CD4-positive, alpha-beta memory T cell (primary cell): ENCODE measurements around the gene RNF133. TPM values are rescaled to one million over a fixed set of nuclear protein-coding genes. Genes with fewer than 3 reads are reported as not detected.
"Not testable (repeated sequence)": the region's sequence is repeated elsewhere in the genome, so short reads cannot be mapped to it uniquely, and the experiment has no call there.

Source experiments
- CTCF ChIA-PET: fragments of 350-600 bp; sonication (Branson Sonifier 250); formaldehyde crosslinking; loops from one replicate; lab custom pipeline; 2021; ENCODE audit warnings: inconsistent platforms; ENCODE audit not compliant: partially characterized antibody; lab: Charles Lee
- POLR2A ChIA-PET: fragments of 350-600 bp; sonication (Branson Sonifier 250); formaldehyde crosslinking; loops from one replicate; lab custom pipeline; 2021; ENCODE audit not compliant: partially characterized antibody; lab: Charles Lee
- DNase-seq, 5 donors: peaks; one replicate each; pipeline versions ENCODE4 v3.0.0 to v3.0.0-alpha.2; 2020 to 2022; ENCODE audit warnings: mixed read lengths in 1 of 5
- H3K27ac ChIP-seq: one replicate; pipeline ENCODE4 v1.7.0; 2013; ENCODE audit warnings: low read depth, low read length
- H3K27me3 ChIP-seq: 2 replicates; pipeline ENCODE4 v1.7.0; 2013; ENCODE audit warnings: mild to moderate bottlenecking, low read length, moderate library complexity; ENCODE audit not compliant: insufficient read depth
- H3K36me3 ChIP-seq: 2 replicates; pipeline ENCODE4 v1.7.0; 2013; ENCODE audit warnings: mild to moderate bottlenecking, low read length, moderate library complexity; ENCODE audit not compliant: insufficient read depth
- H3K4me1 ChIP-seq: 2 replicates; pipeline ENCODE4 v1.7.0; 2013; ENCODE audit warnings: mild to moderate bottlenecking, low read length, moderate library complexity; ENCODE audit not compliant: insufficient read depth
- H3K4me3 ChIP-seq, 2 donors: one replicate each; pipeline ENCODE4 v1.7.0; 2013; ENCODE audit warnings: low read length in 2 of 2, mild to moderate bottlenecking in 1 of 2
- H3K9me3 ChIP-seq, 2 donors: one replicate each; pipeline ENCODE4 v1.7.0; 2013; ENCODE audit warnings: low read length in 2 of 2, control low read depth in 1 of 2; ENCODE audit not compliant: control insufficient read depth in 1 of 2
- H3K27ac Mint-ChIP-seq, 7 donors: one replicate each; pipeline ENCODE4 v1.8.0; 2020 to 2021; ENCODE audit warnings: mixed read lengths in 7 of 7, mild to moderate bottlenecking in 6 of 7, inconsistent platforms in 3 of 7, moderate library complexity in 3 of 7
- H3K27me3 Mint-ChIP-seq, 2 donors: one replicate each; pipeline ENCODE4 v1.8.0; 2020 to 2021; ENCODE audit warnings: mixed read lengths in 2 of 2
- H3K36me3 Mint-ChIP-seq, 2 donors: one replicate each; pipeline ENCODE4 v1.8.0; 2020 to 2021; ENCODE audit warnings: mixed read lengths in 2 of 2, inconsistent platforms in 1 of 2, mild to moderate bottlenecking in 1 of 2
- H3K4me1 Mint-ChIP-seq, 4 donors: one replicate each; pipeline ENCODE4 v1.8.0; 2020 to 2021; ENCODE audit warnings: mixed read lengths in 4 of 4, mild to moderate bottlenecking in 1 of 4
- H3K4me3 Mint-ChIP-seq, 8 donors: one replicate each; pipeline ENCODE4 v1.8.0; 2020 to 2021; ENCODE audit warnings: mixed read lengths in 8 of 8, mild to moderate bottlenecking in 7 of 8, moderate library complexity in 6 of 8, inconsistent platforms in 3 of 8
- H3K9me3 Mint-ChIP-seq, 8 donors: one replicate each; pipeline ENCODE4 v1.8.0; 2020 to 2021; ENCODE audit warnings: mixed read lengths in 8 of 8, mild to moderate bottlenecking in 5 of 8, inconsistent platforms in 3 of 8, moderate library complexity in 1 of 8
- intact Hi-C: fragments of 100-400 bp; cut with micrococcal nuclease; formaldehyde crosslinking; loops from one replicate; pipeline ENCODE4 v1.15.1; 2023
- polyA plus RNA-seq, 2 donors: library from polyadenylated mRNA; unstranded; fragments of 300-500 nt; fragmentation: Illumina TruSeq; gene quantifications; one replicate each; pipeline ENCODE4 v1.2.3, GENCODE V29; 2021
- total RNA-seq, 2 experiments: library from RNA; stranded (reverse); gene quantifications; one replicate each; pipeline ENCODE4 v1.2.3, GENCODE V29; 2021

Gene RNF133
- total and polyA plus RNA-seq, 4 experiments from 2014 or later = not detected

GRCh38 chr7:122679269-122679709, 19.6 kb downstream of the RNF133 start:
- H3K4me3 Mint-ChIP-seq = not testable (repeated sequence)

GRCh38 chr7:122677149-122677548, 21.8 kb downstream of the RNF133 start:
- ChIA-PET POLR2A (no interaction called here), CTCF (no interaction called here)
- Histone ChIP-seq H3K27ac (no peak overlapping the region), H3K4me1 (no peaks in the 10 kb centered on the region), H3K4me3 (no peak overlapping the region), H3K36me3 (no peaks in the 10 kb centered on the region), H3K27me3 (no peaks in the 10 kb centered on the region), H3K9me3 (no peaks in the 10 kb centered on the region)
- Mint-ChIP-seq H3K27ac (no peak overlapping the region), H3K36me3 (no peaks in the 10 kb centered on the region), H3K4me1 (no peaks in the 10 kb centered on the region), H3K9me3 (peaks cover 0 to 14% (median 4%) of the 10 kb centered on the region in 8 donors), H3K4me3 (no peak overlapping the region), H3K27me3 (no peaks in the 10 kb centered on the region)
- no peak for DNase-seq
- intact Hi-C loops = no loop called here

More at GRCh38 chr7:122679269-122679709, 19.6 kb downstream of the RNF133 start:
- intact Hi-C loops, H3K9me3 ChIP-seq, H3K27me3 ChIP-seq, H3K27ac Mint-ChIP-seq, H3K36me3 ChIP-seq, H3K4me1 ChIP-seq, DNase-seq, H3K27me3 Mint-ChIP-seq, H3K36me3 Mint-ChIP-seq, H3K4me3 ChIP-seq, H3K4me1 Mint-ChIP-seq, POLR2A ChIA-PET, H3K27ac ChIP-seq, CTCF ChIA-PET: not testable (repeated sequence)
- peaks cover 2 to 14% (median 4%) of the 10 kb centered on the region in 8 donors for H3K9me3 Mint-ChIP-seq

- no peaks in the 10 kb centered on the region for H3K4me1 Mint-ChIP-seq
- no peaks in the 10 kb centered on the region for H3K9me3 ChIP-seq
- ChIA-PET CTCF (no interaction called here), POLR2A (no interaction called here)
- H3K27me3 ChIP-seq = no peaks in the 10 kb centered on the region
- no peaks in the 10 kb centered on the region for H3K36me3 ChIP-seq
- no peaks in the 10 kb centered on the region for H3K27me3 Mint-ChIP-seq
- H3K36me3 Mint-ChIP-seq = no peaks in the 10 kb centered on the region
- H3K27ac ChIP-seq = no peak overlapping the region
- no peaks in the 10 kb centered on the region for H3K4me1 ChIP-seq
- peaks cover 0 to 14% (median 4%) of the 10 kb centered on the region in 8 donors for H3K9me3 Mint-ChIP-seq
- no peak for DNase-seq
- intact Hi-C loops = no loop called here
- no peak overlapping the region for H3K4me3 Mint-ChIP-seq
- H3K27ac Mint-ChIP-seq = no peak overlapping the region
- no peak overlapping the region for H3K4me3 ChIP-seq
Observed at GRCh38 chr7:122676466-122676865, 22.5 kb downstream of the RNF133 start.

- intact Hi-C loops = no loop called here
- no peak for DNase-seq
- H3K4me3 Mint-ChIP-seq = no peak overlapping the region
- H3K27me3 Mint-ChIP-seq = no peaks in the 10 kb centered on the region
- no peaks in the 10 kb centered on the region for H3K36me3 Mint-ChIP-seq
- H3K9me3 ChIP-seq = no peaks in the 10 kb centered on the region
- no peaks in the 10 kb centered on the region for H3K4me1 Mint-ChIP-seq
- H3K4me1 ChIP-seq = no peaks in the 10 kb centered on the region
- POLR2A ChIA-PET = no interaction called here
- CTCF ChIA-PET = no interaction called here
- H3K9me3 Mint-ChIP-seq = peaks cover 0 to 14% (median 5%) of the 10 kb centered on the region in 8 donors
- H3K27ac ChIP-seq = no peak overlapping the region
- no peaks in the 10 kb centered on the region for H3K36me3 ChIP-seq
- H3K27ac Mint-ChIP-seq = peak overlapping the region in 1 of 7 donors; percentile 50
- H3K4me3 ChIP-seq = no peak overlapping the region
- no peaks in the 10 kb centered on the region for H3K27me3 ChIP-seq
Observed at GRCh38 chr7:122675621-122676020, 23.3 kb downstream of the RNF133 start.

GRCh38 chr7:122675011-122675410, 23.9 kb downstream of the RNF133 start:
- ChIA-PET POLR2A (no interaction called here), CTCF (no interaction called here)
- Mint-ChIP-seq H3K4me1 (no peaks in the 10 kb centered on the region), H3K27ac (no peak overlapping the region), H3K4me3 (no peak overlapping the region), H3K36me3 (no peaks in the 10 kb centered on the region), H3K27me3 (no peaks in the 10 kb centered on the region), H3K9me3 (peaks cover 0 to 12% (median 5%) of the 10 kb centered on the region in 8 donors)
- no peak for DNase-seq
- Histone ChIP-seq H3K27ac (no peak overlapping the region), H3K4me3 (no peak overlapping the region), H3K36me3 (no peaks in the 10 kb centered on the region), H3K9me3 (no peaks in the 10 kb centered on the region), H3K4me1 (no peaks in the 10 kb centered on the region), H3K27me3 (no peaks in the 10 kb centered on the region)
- intact Hi-C loops = no loop called here

DNA sequence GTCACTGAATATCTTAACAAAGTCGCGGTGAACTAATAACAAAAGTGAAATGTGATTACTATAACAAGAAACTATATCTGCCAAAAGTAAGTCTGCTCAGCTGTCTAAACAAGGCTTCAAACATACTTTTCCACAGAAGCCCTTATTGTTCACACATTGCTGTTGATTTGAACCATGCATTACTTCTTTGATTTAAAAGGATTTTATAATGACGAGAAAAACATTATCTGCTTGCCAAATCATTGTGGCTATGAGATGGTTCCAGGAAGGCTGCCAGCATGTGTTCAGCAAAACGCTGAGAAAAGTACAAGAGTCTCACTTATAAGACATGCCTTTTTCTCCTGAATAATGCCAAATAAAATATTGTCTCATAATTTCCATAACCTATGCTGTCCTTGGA, 24.4 kb downstream of the RNF133 start:
- intact Hi-C loops = no loop called here
- H3K27ac Mint-ChIP-seq = no peak overlapping the region
- Histone ChIP-seq H3K9me3 (no peaks in the 10 kb centered on the region), H3K27me3 (no peaks in the 10 kb centered on the region), H3K4me3 (no peak overlapping the region), H3K27ac (no peak overlapping the region), H3K36me3 (no peaks in the 10 kb centered on the region), H3K4me1 (no peaks in the 10 kb centered on the region)
- ChIA-PET POLR2A (no interaction called here), CTCF (no interaction called here)
- no peaks in the 10 kb centered on the region for H3K27me3 Mint-ChIP-seq
- DNase-seq = no peak
- H3K4me1 Mint-ChIP-seq = no peaks in the 10 kb centered on the region
- H3K9me3 Mint-ChIP-seq = peaks cover 0 to 12% (median 4%) of the 10 kb centered on the region in 8 donors
- no peaks in the 10 kb centered on the region for H3K36me3 Mint-ChIP-seq
- H3K4me3 Mint-ChIP-seq = no peak overlapping the region

DNA sequence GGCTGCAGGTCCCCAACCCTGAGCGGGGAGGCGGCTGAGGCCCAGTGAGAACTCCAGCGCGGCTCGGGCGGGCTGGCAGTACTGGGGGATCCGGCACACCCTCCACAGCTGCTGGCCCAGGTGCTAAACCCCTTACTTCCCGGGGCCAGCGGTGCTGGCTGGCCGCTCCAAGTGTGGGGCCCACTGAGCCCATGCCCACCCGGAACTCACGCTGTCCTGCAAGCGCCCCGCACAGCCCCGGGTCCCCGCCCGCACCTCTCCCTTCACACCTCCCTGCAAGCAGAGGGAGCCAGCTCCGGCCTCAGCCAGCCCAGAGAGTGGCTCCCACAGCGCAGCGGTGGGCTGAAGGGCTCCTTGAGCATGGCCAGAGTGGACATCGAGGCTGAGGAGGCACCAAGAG, 25.0 kb downstream of the RNF133 start:
- Mint-ChIP-seq H3K27ac (no peak overlapping the region), H3K27me3 (no peaks in the 10 kb centered on the region), H3K4me1 (no peaks in the 10 kb centered on the region), H3K4me3 (no peak overlapping the region), H3K9me3 (peaks cover 0 to 12% (median 1%) of the 10 kb centered on the region in 8 donors), H3K36me3 (no peaks in the 10 kb centered on the region)
- Histone ChIP-seq H3K36me3 (no peaks in the 10 kb centered on the region), H3K27me3 (no peaks in the 10 kb centered on the region), H3K27ac (no peak overlapping the region), H3K4me1 (no peaks in the 10 kb centered on the region), H3K9me3 (no peaks in the 10 kb centered on the region), H3K4me3 (no peak overlapping the region)
- intact Hi-C loops = no loop called here
- ChIA-PET CTCF (no interaction called here), POLR2A (no interaction called here)
- DNase-seq = no peak

GRCh38 chr7:122672536-122672935, 26.4 kb downstream of the RNF133 start:
- CTCF ChIA-PET = no interaction called here
- intact Hi-C loops = no loop called here
- H3K27ac Mint-ChIP-seq = no peak overlapping the region

More at GRCh38 chr7:122672536-122672935, 26.4 kb downstream of the RNF133 start:
- Mint-ChIP-seq H3K9me3 (peaks cover under 1 to 12% (median 5%) of the 10 kb centered on the region in 8 donors), H3K36me3 (no peaks in the 10 kb centered on the region), H3K4me1 (no peaks in the 10 kb centered on the region), H3K4me3 (no peak overlapping the region), H3K27me3 (no peaks in the 10 kb centered on the region)
- H3K9me3 ChIP-seq = no peaks in the 10 kb centered on the region
- H3K4me3 ChIP-seq = no peak overlapping the region
- no peaks in the 10 kb centered on the region for H3K27me3 ChIP-seq
- H3K4me1 ChIP-seq = no peaks in the 10 kb centered on the region
- DNase-seq = no peak
- POLR2A ChIA-PET = no interaction called here
- no peaks in the 10 kb centered on the region for H3K36me3 ChIP-seq
- H3K27ac ChIP-seq = no peak overlapping the region
